ENCODE results near the gene MGAT5. TPM values are rescaled to one million over a fixed set of nuclear protein-coding genes. Genes with fewer than 3 reads are reported as not detected.

Gene MGAT5
- 16.0 to 20.9 TPM (median 20.4 TPM) in 5 replicates for total RNA-seq (2022; extraction: Qiagen RNA extraction; ENCODE audit: low read depth)

GRCh38 chr2:134253804-134254203 is at the start of gene MGAT5:
TSS of gene MGAT5 (plus strand) at chr2:134254072. CDS start at chr2:134254404, 332 bp downstream.

